ENCODE measurements around the gene PCBP4.

PCBP4 gene

DNA sequence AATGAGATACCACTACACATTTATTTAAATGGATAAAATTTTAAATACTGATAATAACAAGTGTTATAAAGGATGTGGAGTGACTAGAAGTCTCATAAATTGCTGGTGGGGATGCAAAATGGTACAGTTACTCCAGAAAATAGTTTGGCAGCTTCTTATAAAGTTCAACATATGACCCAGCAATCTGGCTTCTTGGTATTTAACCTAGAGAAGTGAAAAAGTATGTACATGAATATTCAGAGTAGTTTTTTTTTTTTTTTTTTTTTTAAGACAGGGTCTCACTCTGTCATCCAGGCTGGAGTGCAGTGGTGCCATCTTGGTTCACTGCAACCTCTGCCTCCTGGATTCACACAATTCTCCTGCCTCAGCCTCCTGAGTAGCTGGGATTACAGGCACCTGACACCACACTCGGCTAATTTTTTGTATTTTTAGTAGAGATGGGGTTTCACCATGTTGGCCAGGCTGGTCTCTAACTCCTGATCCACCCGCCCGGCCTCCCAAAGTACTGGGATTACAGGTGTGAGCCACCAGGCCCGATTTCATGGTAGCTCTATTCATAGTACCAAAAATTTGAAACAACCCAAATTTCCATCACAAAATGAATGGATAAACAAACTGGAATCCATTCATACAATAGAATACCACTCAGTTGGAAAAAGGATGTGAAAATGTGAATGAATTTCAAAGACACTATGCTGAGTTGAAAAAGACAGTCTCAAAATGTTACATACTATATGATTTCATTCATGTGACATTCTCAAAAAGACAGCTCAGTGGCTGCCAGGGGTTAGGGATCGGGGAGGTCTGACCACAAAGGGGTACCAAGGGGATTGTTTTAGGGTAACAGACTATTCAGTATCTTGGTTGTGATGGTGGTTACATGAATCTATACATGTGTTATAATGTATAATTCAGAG lies 39.9 kb downstream of the PCBP4 start:
- H3K27ac ChIP-seq = no peak overlapping the region; the same call in 1 of the 2 replicates
- TF ChIP-seq CTCF (conservative IDR thresholded peaks at IDR 0.05) = no peak

DNA sequence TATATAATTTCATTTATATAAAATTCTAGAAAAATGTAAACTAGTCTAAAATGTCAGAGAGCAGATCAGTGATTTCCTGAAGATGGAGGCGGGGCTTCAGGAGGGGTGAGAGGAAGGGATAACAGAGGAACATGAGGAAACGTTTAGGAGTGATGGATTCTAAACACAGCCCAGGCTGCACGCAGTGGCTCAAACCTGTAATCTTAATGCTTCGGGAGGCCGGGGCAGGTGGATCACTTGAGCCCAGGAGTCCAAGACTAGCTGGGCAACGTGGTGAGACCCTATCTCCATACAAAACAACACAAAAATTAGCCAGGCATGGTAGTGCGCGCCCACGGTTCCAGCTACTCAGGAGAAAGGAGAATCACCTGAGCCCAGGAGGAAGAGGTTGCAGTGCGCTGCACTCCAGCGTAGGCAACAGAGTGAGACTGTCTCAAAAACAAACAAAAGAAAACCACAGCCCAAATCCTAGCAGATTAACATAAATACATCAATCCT lies 46.1 kb downstream of the PCBP4 start:
- TF ChIP-seq CTCF (conservative IDR thresholded peaks at IDR 0.05) = no peak
- H3K27ac ChIP-seq = no peak overlapping the region

DNA sequence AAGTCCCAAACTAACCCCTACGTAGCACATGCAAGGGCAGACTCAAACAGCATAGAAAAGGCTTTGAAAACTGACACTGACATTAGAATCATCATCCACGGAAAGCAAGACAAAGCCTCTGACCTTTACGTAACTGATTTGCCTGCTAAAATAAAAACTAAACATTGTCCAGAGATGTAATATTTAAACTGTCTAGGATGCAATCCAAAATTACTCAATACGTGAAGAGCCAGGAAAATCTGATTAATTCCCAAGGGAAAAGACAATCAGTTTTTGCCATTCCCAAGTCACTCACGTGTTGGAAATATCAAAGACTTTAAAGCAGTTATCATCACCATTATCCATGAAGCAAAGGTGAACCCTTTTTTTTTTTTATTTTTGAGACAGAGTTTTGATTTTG lies 50.8 kb downstream of the PCBP4 start:
- H3K27ac ChIP-seq = no peak overlapping the region
- TF ChIP-seq CTCF (conservative IDR thresholded peaks at IDR 0.05) = no peak

- no peak for TF ChIP-seq CTCF (conservative IDR thresholded peaks at IDR 0.05)
Observed at GRCh38 chr3:51908026-51908425, 59.2 kb downstream of the PCBP4 start.

More at GRCh38 chr3:51908026-51908425, 59.2 kb downstream of the PCBP4 start:
- H3K27ac ChIP-seq = no peak overlapping the region

All from VCaP (cell line).